Epidermal melanocyte (primary cell): ENCODE data around the gene FER1L5.

Experiments
- DNase-seq: peaks from one replicate; pipeline ENCODE4 v3.0.0; 2011; ENCODE audit warnings: low spot score; ENCODE audit not compliant: insufficient read length

Gene FER1L5

GRCh38 chr2:96695602-96696001 lies 53.0 kb downstream of the FER1L5 start:
- DNase-seq, result no peak

GRCh38 chr2:96697476-96697875 lies 54.9 kb downstream of the FER1L5 start:
- DNase-seq, result no peak

DNA sequence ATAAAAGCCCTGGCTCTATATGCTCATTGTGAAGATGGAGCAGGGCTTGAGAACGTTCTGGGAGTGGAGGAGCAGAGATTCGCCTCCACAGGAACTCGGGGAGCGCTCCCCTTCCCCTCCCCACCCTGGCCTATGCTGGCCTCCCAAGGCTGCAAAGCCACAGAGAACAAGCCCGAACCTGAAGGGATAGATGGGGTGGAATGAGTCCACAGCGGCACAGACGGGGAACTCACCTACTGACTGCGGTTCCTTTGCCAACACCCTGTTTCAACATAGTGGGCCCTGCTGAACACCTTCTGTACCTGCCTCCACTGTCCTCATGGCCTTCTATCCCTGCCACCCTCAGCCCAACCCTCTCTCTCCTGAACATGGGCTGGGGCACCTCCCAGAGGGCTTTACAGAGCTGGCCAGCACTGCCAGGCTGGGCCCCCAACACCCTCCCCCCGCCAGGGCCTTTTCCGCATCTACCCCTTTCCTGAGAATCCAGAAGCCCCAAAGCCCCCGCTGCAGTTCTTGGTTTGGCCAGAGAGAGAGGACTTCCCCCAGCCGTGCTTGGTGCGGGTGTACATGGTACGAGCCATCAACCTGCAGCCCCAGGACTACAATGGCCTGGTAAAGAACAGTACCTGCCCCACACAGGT lies 55.8 kb downstream of the FER1L5 start:
- DNase-seq, result no peak

- no peak for DNase-seq
Observed at GRCh38 chr2:96699021-96699420, 56.5 kb downstream of the FER1L5 start.

DNA sequence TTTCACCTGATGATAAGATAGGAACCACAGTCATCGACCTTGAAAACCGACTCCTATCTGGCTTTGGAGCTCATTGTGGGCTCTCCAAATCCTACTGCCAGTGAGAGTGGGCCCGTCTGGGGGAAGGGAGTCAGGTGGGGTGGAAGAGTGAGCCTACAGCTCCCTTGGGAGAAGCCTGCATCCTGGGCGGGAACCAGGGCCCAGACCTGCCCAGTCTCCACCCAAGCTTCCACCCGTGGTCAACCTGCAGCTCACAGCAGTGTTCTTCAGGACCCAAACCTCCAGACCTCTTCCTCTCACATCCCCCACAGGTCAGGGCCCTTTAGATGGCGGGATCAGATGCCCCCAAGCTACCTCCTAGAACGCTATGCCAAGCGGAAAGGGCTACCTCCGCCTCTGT lies 57.1 kb downstream of the FER1L5 start:
- DNase-seq, result no peak

DNA sequence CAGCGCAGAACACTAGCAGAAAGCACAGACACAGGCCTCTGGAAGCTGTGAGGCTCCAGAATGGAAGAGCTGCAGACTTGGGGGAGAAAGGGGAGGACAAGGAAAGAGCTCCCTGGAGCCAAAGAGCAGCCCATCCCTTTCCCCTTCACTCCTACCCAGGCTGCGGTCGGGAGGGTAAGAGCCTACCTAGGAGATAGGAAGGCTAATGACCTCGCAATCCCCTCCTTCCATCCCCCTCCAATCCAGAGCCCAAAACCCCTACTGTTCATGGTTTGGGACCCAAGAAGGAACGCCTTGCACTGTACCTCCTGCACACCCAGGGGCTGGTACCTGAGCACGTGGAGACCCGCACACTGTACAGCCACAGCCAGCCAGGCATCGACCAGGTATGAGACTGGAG lies 57.5 kb downstream of the FER1L5 start:
- DNase-seq, result no peak

DNA sequence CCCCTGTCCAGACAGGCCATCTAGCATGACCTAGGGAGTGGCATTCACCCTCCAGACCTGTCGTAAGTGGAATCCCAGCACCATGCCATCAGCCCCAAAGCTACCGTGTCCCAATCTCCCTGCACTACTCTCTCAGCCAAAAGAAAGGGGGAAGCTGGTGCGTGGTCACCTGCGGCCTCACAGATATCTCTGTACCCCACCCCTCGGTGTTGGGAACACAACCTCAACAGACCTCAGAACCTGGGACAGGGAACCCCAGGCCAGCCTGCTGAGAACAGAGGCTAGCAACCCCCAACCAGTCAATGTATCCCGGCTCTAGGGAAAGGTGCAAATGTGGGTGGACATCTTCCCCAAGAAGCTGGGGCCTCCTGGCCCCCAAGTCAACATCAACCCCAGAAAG lies 59.1 kb downstream of the FER1L5 start:
- no peak for DNase-seq

DNA sequence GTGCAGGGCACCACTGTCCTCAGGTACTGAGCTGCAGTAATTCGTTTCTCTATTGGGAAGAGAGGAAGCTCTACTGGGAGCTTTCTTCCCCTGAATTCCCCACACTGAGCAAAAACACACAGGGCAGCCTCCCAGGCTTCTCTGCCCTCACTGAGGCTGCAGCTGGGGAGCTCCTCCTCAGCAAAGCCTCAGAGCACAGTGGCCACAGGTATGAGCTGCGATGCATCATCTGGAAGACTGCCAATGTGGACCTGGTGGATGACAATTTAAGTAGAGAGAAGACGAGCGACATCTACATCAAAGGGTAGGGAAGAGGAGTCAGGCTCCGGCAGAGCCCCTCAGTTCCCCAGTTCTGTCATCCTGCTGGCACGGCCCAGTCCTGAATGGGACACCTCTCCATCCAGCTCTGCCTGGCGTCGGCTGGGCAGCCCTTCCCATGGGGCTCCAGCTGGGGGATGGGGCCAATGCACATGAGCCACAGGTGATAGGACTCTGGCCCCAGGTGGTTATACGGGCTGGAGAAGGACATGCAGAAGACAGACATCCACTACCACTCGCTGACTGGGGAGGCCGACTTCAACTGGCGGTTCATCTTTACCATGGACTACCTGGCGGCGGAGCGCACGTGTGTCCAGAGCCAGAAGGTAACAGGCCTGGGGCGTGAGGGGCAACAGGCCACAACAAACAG lies 59.7 kb downstream of the FER1L5 start:
- DNase-seq, result no peak

- no peak for DNase-seq
Observed at GRCh38 chr2:96703021-96703751, 60.6 kb downstream of the FER1L5 start.

DNA sequence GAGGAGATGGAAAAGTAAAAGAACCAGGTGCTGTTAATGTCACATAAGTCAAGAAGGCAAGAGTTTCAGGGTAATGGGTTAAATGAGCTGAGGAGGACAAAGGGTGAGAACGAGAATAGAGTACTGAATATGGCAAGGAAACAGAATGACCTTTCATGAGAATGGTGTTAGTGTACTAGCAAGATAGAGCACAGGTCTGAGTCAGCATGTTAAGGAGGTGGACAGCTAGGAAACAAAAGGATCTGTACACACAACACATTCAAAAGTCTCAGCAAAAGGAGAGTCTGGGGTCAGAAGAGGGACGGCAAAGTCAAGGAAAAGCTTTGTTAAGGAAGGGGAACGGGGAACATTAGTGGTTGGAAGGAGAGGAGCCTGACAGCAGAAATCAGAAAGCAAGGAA lies 68.4 kb downstream of the FER1L5 start:
- no peak for DNase-seq

GRCh38 chr2:96715658-96716057 lies 73.1 kb downstream of the FER1L5 start:
- no peak for DNase-seq

DNA sequence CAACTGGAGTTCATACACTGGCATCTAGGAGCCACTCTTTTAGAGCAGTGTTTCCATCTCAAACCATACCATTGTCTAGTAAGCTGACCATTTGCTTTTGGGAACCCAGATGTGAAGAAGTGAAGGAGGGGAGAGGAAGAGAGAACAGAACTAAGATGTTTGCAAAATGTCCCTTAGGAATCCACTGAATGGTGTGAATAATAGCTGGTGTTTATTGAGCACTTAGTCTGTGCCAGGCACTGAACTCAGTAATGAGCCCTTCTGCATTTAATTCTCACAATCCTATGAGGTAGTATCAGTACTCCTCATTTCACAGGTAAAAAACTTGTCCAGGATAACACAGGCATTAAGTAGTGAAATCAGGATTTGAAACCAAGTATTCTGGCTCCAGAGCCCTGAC lies 73.8 kb downstream of the FER1L5 start:
- DNase-seq, result no peak

DNA sequence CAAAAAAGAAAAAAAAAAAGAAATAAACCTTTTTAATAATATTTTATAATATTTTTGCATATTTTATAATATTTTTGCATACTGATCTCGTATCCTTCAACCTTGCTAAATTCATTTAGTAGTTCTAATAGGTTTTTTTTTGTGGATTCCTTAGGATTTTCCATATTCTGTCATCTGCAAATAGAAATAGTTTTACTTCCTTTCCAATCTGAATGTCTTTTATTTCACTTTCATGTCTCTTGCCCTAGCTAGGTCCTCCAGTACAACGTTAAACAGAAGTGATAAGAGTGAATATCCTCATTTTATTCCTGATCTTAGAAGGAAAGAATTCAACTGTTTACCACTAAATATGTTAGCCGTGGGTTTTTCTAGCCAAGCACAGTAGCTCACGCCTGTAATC lies 83.6 kb downstream of the FER1L5 start:
- DNase-seq, result no peak

DNA sequence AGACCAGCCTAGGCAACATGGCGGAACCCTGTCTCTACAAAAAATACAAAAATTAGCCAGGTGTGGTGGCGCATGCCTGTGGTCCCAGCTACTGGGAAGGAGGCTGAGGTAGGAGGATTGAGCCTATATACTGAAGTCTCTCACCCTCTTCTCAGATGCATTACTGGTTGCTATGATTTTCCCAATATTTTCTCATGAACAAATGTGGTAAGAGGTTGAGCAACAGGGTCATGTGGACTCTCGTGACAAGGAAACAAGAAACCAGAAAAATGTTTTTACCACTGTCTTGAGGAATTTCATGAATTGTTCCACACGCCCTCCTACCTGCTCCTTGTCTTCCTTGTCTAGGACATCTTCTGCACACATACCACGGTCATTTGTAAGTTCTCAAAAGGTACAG lies 84.9 kb downstream of the FER1L5 start:
- DNase-seq, result no peak

DNA sequence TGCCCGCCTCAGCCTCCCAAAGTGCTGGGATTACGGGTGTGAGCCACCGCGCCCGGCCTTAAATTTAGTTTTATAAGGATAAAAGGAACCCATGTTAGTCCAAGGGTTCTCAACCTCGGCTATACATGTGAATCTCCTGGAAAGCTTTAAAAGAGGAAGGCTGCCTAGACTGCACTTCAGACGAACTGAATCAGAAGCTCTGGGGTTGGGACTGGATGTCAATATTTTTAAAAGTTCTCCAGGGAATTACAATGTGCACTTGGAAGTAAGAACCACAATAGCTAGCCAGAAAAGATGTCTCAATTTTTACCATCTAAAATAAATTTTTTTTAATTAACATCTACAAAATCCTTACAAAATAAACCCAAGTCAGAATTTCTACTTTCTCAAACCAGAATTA lies 87.2 kb downstream of the FER1L5 start:
- DNase-seq, result no peak

GRCh38 chr2:96730212-96730611 lies 87.6 kb downstream of the FER1L5 start:
- no peak for DNase-seq

- DNase-seq, result no peak
Observed at GRCh38 chr2:96733931-96734330, 91.4 kb downstream of the FER1L5 start.

DNA sequence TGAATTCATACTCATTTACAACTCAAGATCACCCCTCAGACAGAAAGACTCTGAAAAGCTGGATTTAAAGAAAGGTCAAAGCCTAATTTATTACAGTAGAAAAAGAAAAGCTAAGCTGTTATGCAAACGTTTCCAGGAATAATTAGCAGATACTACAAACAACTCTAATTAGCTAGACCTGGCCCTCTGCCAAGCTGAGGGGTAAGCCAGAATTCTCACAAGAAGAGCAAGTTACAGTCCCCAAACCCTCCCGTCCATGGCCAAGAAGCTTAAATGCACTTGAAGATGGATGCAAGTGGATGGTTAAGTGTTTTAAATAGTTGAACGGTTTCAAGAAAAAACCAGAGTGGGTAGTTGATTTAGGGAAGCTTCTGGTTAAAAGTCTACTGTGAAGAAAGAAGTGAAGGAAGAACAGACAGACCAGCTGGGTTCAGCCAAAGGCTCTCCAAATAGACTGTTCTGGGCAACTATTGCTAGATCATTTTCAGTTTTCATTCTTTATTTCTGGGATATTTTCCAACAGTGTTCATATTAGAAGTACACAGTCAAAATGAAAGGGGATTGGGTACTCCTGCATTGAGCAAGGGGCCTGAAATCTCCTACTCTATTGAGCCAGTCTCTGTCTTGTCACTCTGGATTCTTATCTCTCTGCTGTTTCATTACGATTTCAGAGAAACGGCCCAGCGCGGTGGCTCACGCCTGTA lies 92.5 kb downstream of the FER1L5 start:
- DNase-seq, result no peak

GRCh38 chr2:96737251-96737650 lies 94.7 kb downstream of the FER1L5 start:
- no peak for DNase-seq

GRCh38 chr2:96737831-96738230 lies 95.3 kb downstream of the FER1L5 start:
- no peak for DNase-seq

DNA sequence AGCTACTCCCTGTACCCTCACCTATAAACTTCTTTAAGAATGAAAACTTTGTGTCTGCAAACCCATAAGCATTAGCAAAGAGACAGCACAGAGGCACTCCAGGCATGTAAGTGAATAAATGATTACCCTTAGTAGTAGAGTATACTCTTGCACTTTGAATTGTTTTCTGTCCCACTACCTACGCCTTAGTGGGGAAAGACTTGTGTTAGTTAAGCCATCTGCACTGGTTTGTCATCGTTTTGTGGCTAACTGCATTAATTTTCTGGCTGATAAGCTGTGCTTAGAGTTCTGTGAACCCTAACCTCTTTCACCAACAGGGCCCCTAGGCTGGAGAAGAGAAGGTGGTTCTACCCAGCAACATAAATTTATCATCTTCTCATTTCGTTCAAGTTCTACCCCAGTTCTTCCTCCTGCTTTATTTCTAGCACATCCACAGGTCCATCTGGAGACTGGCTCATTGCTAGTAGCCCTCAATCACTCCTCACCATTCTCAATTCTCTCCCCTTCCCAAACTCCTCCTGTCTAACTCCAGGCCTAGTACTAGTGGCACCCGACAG lies 96.6 kb downstream of the FER1L5 start:
- no peak for DNase-seq
